H1 (cell line): ENCODE data around the gene TRIM22. TPM values are rescaled to one million over a fixed set of nuclear protein-coding genes. Genes with fewer than 3 reads are reported as not detected.

ENCODE experiments used
- CBX5 ChIP-seq: fragments of 300-800, 300-1000 bp; sonication (generic); IDR thresholded peaks from 2 replicates; pipeline ENCODE4 v1.7.1; 2016; ENCODE audit warnings: antibody characterized with exemption, low read length, low read depth
- GTF2F1 ChIP-seq: IDR thresholded peaks from 2 replicates; pipeline ENCODE4 v1.6.1; 2012; ENCODE audit warnings: low read depth, low read length, improper control_type of control experiment, borderline replicate concordance
- SP1 ChIP-seq: IDR thresholded peaks from 2 replicates; pipeline ENCODE4 v1.6.1; 2011; ENCODE audit warnings: low read depth, low read length
- polyA plus RNA-seq, 7 experiments: library from polyadenylated mRNA; depleted of rRNA in 3 of 7; stranded (reverse) in 5 of 7; unstranded in 2 of 7; fragments of >200 nt in 5 of 7; fragments of 200-250 nt in 2 of 7; gene quantifications; 1 replicate in 5 of 7; 2 replicates in 1 of 7; 4 replicates in 1 of 7; pipeline versions ENCODE4 v1.2.1 to v1.2.3, GENCODE V29; 2011 to 2013; ENCODE audit warnings: missing spikeins in 2 of 7, mixed read lengths in 2 of 7
- total RNA-seq: library from RNA; stranded (reverse); fragmentation: NEBNext Ultra II Directional; extraction: Animal tissue kit (Norgen Biotek cat#: 25700); gene quantifications from 2 replicates; pipeline ENCODE4 v1.2.1, GENCODE V29; 2021
- TF ChIP-seq, protein P1 (sequence below): IDR thresholded peaks from 2 replicates; pipeline ENCODE4 v1.6.1; 2011; ENCODE audit warnings: low read length, improper control_type of control experiment

The TRIM22 gene
- total and polyA plus RNA-seq, 2 of the 8 experiments (the other 6 are each of a cell fraction or from before 2014, with no cell fraction given): 56.0 to 82.7 TPM

DNA sequence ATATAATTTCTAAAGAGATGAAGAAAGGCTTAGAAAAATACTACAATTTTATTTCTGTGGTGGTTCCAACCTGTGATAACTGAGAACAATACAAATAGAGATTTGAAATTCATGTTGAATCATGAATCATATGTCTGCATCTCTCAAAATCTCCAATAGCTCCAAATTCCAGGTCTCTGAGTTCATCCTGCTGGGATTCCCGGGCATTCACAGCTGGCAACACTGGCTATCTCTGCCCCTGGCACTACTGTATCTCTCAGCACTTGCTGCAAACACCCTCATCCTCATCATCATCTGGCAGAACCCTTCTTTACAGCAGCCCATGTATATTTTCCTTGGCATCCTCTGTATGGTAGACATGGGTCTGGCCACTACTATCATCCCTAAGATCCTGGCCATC, 46.8 kb downstream of the TRIM22 start, which contains the start of gene OR56B1 (continued):
- no peak for TF ChIP-seq GTF2F1
- TF ChIP-seq CBX5: no peak
- TF ChIP-seq SP1: no peak
- TF ChIP-seq, protein P1, sequence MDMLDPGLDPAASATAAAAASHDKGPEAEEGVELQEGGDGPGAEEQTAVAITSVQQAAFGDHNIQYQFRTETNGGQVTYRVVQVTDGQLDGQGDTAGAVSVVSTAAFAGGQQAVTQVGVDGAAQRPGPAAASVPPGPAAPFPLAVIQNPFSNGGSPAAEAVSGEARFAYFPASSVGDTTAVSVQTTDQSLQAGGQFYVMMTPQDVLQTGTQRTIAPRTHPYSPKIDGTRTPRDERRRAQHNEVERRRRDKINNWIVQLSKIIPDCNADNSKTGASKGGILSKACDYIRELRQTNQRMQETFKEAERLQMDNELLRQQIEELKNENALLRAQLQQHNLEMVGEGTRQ: no peak
